ENCODE results near the gene KMT5B.
A peak's percentile ranks its signal among the peaks of the same experiment; 100 is the strongest.

The KMT5B gene

GRCh38 chr11:68260484-68260883 lies 47.4 kb upstream of the KMT5B start:
- Histone ChIP-seq H3K27me3 (ENCODE audit: insufficient read depth, low read depth) (no peaks in the 10 kb centered on the region), H3K36me3 (ENCODE audit: insufficient read depth) (peaks cover 8% of the 10 kb centered on the region; the same call in 1 of the 2 replicates)

DNA sequence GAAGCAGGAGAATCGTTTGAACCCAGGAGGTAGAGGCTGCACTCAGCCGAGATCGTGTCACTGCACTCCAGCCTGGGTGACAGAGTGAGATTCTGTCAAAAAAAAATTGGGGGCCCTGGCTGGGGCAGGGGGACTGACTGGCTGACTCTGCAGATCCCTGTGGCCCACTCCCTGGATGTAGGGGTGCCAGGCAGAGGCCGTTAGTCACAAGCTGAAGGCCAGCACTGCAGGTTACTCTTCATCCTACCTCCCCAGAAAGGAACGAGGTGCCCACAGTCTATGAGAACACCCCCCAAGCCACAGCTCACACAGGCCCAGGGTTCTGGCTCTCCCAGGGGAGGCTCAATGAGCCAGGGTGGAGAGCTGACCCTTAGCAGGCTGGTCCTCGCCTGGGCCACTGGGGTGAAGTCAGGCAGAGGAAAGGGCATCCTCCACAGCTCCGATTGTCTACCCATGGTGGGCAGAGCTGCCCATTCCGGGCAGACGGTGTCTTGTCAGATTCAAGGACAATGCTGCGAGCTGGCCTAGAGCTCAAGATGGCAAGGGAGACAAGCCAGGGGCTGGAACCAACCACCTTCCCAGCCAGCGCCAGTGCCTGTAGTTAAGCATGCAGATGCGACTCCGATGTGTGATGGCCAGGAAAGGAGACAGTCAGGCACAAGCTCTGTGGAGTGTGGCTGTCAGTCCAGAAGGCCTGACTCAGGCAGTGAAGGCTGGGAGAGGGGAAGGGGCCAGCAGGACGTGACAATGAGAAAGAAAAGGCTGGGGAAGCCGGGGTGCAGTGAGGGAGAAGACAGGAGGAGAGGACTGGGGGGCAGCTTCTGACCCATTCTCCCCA lies 46.2 kb upstream of the KMT5B start:
- Histone ChIP-seq H3K79me2 (ENCODE audit: insufficient read depth, low read depth) (no peaks in the 10 kb centered on the region), H3K36me3 (ENCODE audit: insufficient read depth) (peaks cover 8% of the 10 kb centered on the region; the same call in 1 of the 2 replicates), H3K4me1 (ENCODE audit: low read depth, poor library complexity, severe bottlenecking) (peaks cover 10% of the 10 kb centered on the region), H3K27ac (no peak overlapping the region), H3K4me2 (no peak overlapping the region), H2AFZ (ENCODE audit: low read depth) (no peak overlapping the region), H3K9ac (no peak overlapping the region), H4K20me1 (ENCODE audit: insufficient read depth) (no peaks in the 10 kb centered on the region), H3K4me3 (IDR thresholded peaks at IDR 0.05; ENCODE audit: insufficient read depth, low read depth, low read length) (no peak overlapping the region), H3K27me3 (ENCODE audit: insufficient read depth, low read depth) (no peaks in the 10 kb centered on the region)
- no peak for TF ChIP-seq CTCF (conservative IDR thresholded peaks at IDR 0.05; ENCODE audit: low read depth, low read length)

More at GRCh38 chr11:68260484-68260883, 47.4 kb upstream of the KMT5B start:
- no peak overlapping the region for H2AFZ ChIP-seq (ENCODE audit: low read depth)
- H3K79me2 ChIP-seq (ENCODE audit: insufficient read depth, low read depth), result peaks cover 4% of the 10 kb centered on the region; the same call in 1 of the 2 replicates
- H3K4me2 ChIP-seq, result no peak overlapping the region
- no peak for TF ChIP-seq CTCF (conservative IDR thresholded peaks at IDR 0.05; ENCODE audit: low read depth, low read length)
- H3K27ac ChIP-seq, result no peak overlapping the region
- H3K4me3 ChIP-seq (IDR thresholded peaks at IDR 0.05; ENCODE audit: insufficient read depth, low read depth, low read length), result no peak overlapping the region
- H4K20me1 ChIP-seq (ENCODE audit: insufficient read depth), result no peaks in the 10 kb centered on the region
- H3K4me1 ChIP-seq (ENCODE audit: low read depth, poor library complexity, severe bottlenecking), result peaks cover 19% of the 10 kb centered on the region
- H3K9ac ChIP-seq, result no peak overlapping the region

DNA sequence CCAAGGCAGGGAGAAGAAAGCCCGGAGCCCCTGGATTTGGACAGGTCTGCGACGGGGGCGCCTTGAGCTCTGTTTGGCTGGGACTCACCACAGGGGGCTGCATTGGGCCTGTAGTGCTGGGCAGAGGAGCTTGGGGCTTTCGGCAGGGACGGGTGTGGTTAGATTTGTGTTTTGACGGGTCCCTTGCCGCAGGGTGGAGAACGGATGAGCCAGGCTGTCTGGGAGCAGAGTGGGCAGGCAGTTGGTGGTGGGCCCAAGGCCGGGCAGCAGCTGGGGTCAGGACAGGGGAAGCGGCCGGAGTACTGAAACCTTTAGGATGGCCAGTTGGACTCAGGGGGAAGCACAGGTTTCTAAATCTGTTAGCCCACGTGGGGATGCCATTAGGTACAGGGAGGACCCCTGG lies 45.3 kb upstream of the KMT5B start:
- Histone ChIP-seq H3K4me3 (IDR thresholded peaks at IDR 0.05; ENCODE audit: insufficient read depth, low read depth, low read length) (no peak overlapping the region), H3K79me2 (ENCODE audit: insufficient read depth, low read depth) (no peaks in the 10 kb centered on the region), H2AFZ (ENCODE audit: low read depth) (no peak overlapping the region), H3K27ac (no peak overlapping the region), H3K9ac (no peak overlapping the region), H3K27me3 (ENCODE audit: insufficient read depth, low read depth) (no peaks in the 10 kb centered on the region), H4K20me1 (ENCODE audit: insufficient read depth) (no peaks in the 10 kb centered on the region), H3K4me1 (ENCODE audit: low read depth, poor library complexity, severe bottlenecking) (peaks cover 10% of the 10 kb centered on the region), H3K36me3 (ENCODE audit: insufficient read depth) (peaks cover 8% of the 10 kb centered on the region; the same call in 1 of the 2 replicates), H3K4me2 (no peak overlapping the region)
- TF ChIP-seq CTCF (conservative IDR thresholded peaks at IDR 0.05; ENCODE audit: low read depth, low read length), result no peak

DNA sequence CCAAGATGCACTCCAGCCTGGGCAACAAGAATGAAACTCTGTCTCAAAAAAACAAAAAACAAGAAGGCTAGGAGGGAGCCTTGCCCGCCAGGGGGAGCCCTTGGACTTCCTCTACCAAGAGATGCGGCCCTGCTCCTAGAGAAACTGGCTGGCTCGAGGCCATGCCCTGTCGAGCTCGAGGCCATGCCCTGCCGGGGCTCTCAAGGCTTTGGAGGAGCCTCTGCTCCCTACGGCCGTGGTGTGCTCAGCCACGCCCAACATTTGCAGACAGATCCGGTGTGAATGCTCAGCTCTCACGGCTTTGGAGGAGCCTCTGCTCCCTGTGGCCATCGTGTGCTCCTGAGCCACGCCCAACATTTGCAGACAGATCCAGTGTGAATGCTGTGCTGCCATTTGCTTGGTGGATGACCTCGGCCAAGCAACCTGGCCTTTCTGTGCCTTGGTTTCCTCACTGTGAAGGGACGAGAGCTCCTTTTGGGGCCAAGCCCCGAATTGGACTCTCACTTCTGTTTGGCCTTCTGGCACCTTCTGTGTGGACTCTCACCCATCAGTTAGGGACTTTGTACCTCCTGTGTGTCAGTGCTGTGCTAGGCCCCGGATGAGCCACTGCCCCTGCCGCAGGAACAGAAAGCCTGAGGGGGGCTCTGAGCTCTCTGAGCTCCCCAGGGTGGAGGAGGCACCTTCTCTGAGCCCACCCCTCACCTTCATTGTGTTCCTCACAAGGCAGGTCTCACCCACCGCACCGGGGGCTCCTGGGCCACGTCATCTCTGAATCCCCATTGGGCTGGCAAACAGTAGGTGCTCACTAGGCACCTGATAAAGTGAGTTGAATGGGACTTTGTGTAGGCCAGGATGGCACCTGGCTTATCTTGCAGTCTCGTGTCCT lies 44.6 kb upstream of the KMT5B start:
- peak overlapping the region; percentile 90 for H2AFZ ChIP-seq (ENCODE audit: low read depth)
- H3K4me2 ChIP-seq, result peak overlapping the region; percentile 56
- H3K4me1 ChIP-seq (ENCODE audit: low read depth, poor library complexity, severe bottlenecking), result peaks cover 10% of the 10 kb centered on the region
- no peak overlapping the region for H3K4me3 ChIP-seq (IDR thresholded peaks at IDR 0.05; ENCODE audit: insufficient read depth, low read depth, low read length)
- peak overlapping the region; percentile 18; the same call in 1 of the 2 replicates for H3K9ac ChIP-seq
- no peaks in the 10 kb centered on the region for H3K79me2 ChIP-seq (ENCODE audit: insufficient read depth, low read depth)
- no peaks in the 10 kb centered on the region for H3K27me3 ChIP-seq (ENCODE audit: insufficient read depth, low read depth)
- H4K20me1 ChIP-seq (ENCODE audit: insufficient read depth), result no peaks in the 10 kb centered on the region
- peak; percentile 82 for TF ChIP-seq CTCF (conservative IDR thresholded peaks at IDR 0.05; ENCODE audit: low read depth, low read length)
- no peak overlapping the region for H3K27ac ChIP-seq
- H3K36me3 ChIP-seq (ENCODE audit: insufficient read depth), result peaks cover 4% of the 10 kb centered on the region; the same call in 1 of the 2 replicates
